NCI-H69 (cell line): ENCODE data around the gene NAA11.

Source experiments
- DNase-seq: peaks from one replicate; lab custom pipeline; 2025; lab: John Stamatoyannopoulos, UW

The NAA11 gene

DNA sequence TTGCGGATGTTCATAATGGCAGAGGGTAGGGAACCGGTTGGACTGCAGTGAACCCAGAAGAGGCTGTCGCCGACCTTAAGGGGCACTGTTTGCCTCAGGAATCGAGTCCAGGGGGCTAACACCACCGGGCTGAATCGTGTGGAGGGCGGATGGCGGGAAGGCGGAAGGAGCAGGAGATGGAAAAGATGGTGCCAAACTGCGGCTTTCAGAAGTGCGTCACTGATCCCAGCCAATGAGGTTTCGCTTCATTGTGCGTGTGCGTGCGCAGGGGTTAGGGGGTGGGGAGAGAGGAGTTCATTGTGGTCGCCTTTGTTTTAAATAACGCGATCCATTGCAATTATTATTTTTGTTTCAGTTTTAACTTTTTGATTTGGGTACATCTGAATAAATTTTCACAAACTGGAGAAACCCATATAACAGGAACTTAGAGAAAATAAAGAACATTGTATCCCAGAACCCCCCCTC lies at the start of gene NAA11:
TSS of gene NAA11 (minus strand) at position 198 of the 465 bp plus-strand sequence. CDS start at position 14, 184 bp downstream.
- DNase-seq, result no peak

DNA sequence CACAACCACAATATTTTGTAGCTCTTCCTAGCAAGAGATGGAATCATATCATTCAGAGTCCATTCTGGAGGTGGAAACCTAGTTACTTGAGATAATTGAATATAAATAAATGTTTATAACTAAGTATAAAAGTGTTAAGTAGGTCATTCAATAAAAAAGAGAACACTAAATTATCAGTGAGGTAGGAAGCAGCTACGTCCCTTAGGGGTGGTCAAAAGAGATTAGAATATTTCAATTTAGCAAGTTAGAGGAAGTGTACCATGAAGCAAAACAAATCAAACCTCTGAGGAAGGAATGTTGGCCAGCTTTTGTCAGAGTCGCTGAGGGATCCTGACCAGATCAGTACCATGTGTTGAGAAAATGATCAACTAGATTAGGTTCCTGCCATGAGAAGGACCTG lies 44.2 kb upstream of the NAA11 start:
- no peak for DNase-seq

DNA sequence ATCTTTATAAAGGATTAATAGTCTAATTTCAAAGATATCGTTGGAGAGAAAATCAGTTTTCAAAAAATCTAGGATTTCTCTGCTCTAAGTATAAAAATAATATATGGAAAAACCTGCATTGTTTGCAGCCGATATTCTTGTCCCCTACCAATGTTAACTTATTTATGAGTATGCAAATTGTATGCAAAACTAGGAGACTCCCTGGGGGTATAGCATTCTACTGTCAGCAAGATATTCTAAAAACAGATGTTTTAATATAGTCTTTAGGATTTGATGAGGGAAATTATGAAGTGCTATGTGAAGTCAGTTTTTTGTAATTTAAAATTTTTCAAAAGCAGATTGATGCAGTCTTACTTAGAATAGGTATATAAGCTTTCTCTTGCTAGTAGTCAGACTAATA lies 41.2 kb upstream of the NAA11 start:
- no peak for DNase-seq

DNA sequence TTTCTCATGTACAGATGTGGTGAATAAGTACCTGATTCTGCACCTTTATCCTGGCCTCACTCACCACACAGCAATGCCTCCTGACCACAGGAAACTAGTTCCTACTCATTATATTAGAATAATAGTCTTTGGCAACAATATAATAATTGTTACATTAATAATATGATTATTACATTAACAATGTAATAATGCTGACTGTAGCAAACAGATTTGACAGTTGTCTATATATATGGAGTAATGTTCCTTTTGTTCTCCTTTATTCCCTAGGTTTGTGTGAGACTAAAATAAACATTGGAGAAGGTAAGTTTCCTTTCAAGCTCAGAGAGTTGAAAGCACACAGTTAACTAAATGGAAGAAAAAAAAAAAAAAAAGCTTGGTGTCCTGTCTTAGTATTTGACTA lies 40.6 kb upstream of the NAA11 start:
- DNase-seq, result peak; percentile 43

DNA sequence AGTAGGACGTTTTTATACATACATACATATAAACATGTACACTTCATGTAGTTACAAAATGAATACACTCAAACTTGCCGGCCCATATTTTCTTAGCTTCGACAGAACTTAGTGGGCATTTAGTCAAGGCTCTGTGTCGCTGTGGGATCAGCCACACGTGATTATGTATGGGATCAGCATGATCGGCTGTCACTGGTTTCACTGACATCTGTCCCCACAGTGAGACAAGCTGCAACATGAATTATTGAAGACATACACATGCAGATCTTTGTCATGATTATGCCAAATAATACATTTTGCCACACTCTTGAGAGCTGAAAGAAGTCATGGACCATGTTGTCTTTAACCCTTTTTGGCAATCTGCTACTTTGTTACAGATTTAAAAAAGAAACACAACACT lies 38.2 kb upstream of the NAA11 start:
- peak; percentile 46 for DNase-seq

DNA sequence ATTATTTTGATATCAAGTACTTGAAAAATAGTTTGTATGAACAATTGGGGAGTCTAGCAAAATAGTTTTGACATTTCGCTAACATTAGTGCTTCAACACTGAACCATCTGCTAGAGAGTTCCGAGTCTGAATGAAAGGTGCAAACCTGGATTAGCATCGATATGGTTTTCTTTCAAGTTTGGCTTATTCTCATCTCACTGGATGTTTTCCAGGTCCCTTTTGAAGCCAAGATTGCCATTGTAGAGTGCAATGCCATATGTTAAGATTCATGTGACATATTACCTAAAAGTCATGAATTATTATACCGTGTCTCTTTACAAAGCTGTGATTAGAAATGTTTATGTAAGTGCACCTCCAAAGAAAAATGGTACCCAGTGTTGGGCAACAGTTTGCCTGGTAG lies 36.8 kb upstream of the NAA11 start:
- DNase-seq, result peak; percentile 54

DNA sequence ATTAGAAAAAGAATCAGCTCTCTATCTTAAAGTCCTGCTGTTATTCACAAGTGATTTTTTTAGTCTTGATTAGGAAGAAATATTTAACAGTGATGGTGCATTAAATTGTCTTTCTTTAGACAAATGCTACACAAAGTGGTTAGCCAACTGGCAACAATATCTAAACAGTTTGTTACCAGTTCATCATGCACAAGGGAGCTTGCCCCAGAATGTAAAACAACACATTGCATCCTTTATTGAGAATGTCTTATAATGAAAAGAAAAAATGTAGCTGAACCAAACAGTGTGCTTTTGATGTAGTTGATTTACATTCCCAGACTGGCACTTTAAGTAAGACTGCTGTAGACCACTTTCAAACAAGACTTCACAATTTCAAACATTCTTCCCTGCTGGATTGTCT lies 34.1 kb upstream of the NAA11 start:
- no peak for DNase-seq

DNA sequence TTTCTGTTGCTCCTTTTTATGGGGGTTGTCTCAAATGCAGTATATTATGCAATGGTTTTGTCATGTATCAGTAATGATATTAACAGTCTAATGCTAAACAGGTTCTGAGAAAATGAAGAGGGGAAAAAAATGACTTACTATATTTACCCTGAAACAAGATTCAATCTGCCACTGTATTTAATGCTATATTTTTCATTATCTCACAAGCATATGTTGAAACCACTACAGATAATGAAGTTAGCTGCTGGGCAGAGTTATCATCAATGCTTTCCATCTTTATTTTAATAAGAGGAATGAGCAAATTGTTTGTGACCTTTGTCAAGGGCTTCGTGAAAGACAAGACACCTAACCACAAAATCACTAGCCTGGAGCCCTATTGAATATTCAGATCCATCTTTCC lies 32.6 kb upstream of the NAA11 start:
- DNase-seq, result no peak

DNA sequence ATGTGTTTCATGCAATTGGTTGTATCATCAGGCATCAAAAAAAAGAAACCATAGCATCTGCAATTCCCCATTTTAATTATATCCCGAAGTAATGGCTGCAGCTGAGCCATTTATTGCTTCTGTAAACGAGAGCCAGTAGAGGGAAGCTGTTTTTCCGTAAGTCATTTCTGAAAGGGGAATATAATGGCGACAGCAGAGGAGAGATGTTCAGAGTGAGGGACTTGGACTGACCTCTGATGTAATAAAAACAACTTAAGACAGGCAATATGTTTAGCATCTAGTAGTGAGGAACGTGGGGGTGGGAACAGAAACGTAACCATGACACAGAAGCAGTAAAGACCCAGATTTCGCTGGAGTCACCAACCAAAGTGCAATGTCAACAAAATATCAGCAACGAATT lies 31.5 kb upstream of the NAA11 start:
- peak; percentile 17 for DNase-seq

DNA sequence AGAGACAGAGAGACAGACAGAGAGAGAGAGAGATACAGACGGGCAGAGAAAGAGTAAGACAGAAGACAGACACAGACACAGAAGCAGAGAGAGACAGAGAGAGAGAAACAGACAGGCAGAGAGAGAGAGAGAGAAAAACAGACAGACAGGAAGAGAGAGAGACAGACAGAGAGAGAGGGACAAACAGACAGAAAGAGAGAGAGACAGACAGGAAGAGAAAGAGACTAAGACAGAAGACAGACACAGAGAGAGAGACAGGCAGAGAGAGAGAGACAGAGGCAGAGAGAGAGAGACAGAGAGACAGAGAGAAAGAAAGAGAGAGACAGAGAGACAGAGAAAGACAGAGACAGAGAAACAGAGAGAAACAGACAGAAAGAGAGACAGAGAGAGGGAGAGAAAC lies 27.2 kb upstream of the NAA11 start:
- no peak for DNase-seq

DNA sequence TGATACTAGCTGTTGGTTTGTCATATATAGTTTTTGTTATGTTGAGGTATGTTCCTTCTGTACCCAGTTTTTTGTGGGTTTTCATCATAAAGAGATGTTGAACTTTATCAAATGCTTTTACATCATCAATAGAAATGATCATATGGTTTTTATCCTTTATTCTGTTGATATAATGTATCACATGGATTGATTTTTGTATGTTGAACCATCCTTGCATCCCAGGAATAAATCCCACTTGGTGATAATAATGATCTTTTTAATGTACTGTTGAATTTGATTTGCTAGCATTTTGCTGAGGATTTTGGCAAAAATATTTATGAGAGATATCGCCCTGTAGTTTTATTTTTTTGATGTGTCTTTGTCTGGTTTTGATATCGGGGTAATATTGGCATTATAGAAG lies 22.5 kb upstream of the NAA11 start:
- no peak for DNase-seq

DNA sequence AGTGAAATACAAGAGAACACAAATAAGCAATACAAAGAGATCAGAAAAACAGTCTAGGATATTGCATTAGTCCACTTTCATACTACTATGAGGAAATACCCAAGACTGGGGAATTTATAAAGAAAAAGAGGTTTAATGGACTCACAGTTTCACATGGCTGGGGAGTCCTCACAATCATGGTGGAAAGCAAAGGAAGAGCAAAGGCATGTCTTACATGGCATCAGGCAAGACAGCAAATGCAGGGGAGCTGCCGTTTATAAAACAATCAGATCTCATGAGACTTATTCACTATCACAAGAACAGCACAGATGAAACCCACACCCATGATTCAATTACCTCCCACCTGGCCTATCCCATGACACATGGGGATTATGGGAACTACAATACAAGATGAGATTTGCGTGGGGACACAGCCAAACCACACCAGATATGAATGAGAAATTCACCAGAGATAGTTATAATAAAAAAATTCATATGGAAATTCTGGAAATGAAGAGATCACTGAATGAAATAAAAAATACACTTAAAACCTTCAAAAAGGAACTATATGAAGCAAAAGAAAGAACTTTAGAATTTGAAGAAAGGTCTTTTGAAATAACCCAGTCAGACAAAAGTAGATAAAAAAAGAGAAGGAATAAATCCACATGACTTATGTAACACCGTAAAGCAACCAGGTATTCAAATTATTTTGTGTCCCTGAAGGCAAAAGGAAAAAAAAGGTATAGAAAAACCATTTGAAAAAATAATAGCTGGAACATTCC lies 16.2 kb upstream of the NAA11 start:
- DNase-seq, result no peak

DNA sequence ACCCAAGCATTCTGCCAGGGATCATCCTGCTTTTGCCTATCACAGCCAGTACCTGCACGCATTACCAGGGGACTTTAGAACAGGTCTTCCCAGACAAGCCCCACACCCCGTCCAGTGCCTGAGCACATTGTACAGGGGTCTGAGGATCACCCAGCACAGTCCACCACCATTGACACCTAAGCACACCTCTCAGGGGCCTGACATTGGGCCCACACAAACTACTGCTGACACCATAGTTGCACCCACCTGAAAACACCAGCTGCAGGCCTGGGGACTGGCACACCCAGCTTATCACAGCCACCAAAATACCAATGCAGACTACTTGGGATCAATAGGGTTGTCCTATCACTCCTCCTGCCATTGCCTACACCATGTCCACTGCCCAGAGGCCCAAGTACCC lies 14.7 kb upstream of the NAA11 start:
- DNase-seq, result no peak

DNA sequence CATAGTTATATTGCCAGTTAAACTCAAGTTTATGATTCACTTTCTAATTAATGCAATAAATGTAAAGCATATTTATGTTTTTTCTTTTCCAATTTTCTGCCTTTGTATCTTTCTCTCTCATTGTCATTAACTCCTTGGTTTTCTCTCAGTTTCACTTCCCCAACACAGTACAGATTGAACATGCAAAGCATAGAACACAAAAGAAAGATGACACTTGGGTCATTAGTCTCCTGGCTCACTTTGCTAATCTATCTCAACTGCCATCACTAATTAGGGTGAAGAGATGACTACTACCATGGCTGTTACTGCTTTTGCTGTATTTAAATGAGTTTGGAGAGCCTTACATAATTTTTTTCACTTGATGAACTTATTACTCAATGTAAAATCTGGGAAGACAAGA lies 12.3 kb upstream of the NAA11 start:
- peak; percentile 26 for DNase-seq

DNA sequence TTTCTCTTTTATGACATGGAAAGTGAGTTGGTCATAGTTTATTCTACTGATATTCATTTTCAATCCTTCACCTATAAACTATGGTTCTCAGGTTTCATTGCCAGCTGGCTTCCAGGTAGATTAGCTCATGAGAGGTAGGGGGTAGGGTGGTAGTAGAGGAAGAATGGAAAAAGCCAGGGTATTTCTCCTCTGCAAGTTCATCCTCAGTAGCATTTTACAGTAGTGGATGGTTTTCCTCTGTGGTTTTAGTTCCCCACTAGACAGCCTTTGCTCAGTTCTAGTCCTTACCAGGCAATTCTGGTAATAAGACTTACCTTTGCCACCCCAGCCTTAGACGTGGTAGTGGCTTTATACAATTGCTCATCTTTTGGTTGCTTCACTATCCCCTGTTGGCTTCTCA lies 8.9 kb upstream of the NAA11 start:
- DNase-seq, result peak; percentile 85

DNA sequence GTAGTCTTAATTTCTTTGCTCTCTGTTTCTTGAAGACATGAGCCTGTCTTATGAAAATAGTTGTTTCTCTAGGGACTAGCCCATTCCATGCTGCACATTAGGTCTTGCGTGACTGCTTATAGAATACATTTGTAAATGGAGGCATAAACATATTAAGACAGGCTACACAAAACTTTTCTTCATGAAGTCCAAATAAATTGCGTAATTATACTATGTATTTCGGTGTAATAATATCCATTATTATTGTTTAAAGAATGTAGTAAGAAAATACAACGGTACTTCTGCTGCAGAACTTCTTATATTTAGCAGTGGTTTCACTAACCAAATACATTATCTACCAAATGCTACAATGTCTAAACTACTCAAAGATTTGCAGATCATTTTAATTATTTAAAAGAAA lies 8.5 kb upstream of the NAA11 start:
- DNase-seq, result peak; percentile 45

DNA sequence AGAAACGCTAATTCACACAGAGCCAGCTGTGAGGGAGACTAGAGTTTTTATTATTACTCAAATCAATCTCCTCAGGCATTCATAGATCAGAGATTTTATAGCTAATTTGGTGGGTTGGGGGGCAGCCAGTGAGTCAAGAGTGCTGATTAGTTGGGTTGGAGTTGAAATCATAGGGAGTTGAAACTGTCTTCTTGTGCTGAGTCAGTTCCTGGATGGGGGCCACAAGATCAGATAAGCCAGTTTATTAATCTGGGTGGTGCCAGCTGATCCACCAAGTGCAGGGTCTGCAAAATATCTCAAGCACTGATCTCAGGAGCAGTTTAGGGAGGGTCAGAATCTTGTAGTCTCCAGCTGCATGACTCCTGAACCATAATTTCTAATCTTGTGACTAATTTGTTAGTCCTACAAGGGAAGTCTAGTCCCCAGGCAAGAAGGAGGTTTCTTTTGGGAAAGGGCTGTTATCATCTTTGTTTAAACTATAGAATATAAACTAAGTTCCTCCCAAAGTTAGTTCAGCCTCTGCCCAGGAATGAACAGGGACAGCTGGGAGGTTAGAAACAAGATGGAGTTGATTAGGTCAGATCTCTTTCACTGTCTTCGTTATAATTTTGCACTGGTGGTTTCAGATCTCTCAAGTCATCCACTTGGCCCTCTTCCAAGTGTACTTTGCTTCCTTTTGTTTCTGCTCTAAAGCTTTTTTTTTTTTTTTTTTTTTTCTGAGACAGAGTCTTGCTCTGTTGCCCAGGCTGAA lies 5.4 kb upstream of the NAA11 start:
- peak; percentile 57 for DNase-seq

DNA sequence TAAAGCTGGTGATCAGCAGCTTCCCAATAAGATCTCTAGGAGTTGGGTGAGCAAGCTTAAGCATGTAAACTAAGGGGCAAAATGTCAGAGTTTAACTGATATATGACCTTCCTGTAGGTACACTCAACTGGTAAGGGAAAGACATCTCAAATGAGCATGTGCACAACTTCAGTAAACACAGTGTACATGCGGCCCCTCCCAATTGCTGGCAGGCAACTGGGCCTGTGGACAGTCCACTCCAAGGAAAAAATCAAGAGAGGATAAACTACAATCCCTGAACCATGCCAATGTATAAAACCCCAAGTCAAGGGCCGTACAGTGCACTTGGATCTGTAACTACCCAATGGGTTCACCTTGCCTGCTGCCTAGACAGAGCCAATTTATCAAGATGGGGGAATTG lies 4.9 kb upstream of the NAA11 start:
- DNase-seq, result no peak

DNA sequence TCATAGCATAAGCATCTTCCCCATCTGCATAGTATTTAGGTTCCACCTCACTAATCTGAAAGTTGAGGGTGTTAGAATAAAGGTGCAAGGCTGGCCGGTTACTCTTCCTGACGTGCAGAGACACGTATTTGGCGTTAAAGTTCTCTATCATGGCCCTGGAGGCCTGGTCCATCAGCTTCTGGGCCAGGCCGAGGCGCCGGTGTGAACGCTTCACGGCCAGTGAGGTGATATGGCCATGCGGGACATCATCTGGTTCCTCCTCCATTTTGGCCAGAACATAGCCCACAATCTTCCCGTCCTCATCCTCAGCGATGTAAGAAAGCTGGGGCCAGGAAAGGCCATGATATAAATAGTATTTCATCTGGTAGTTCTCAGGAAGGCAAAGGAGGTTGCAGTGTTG lies 425 bp downstream of the NAA11 start:
- no peak for DNase-seq

DNA sequence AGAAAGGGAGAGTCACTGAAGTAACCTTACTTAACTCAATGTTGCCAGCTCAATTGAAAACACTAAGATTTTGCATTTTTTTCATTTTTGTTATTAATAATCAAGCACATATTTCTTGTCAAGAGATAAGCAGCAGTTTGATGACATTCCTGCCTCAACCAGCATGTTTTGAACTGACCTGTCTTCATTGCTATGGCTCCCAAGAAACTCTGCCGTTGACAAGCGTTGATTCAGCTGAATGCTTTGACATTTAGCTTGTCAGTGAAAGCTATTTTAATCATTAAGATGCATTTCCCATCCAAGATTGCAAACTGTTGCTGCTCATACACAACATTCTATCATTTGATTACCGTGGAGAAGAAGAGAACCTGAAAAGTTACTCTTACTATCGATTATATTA lies 5.9 kb downstream of the NAA11 start:
- no peak for DNase-seq

DNA sequence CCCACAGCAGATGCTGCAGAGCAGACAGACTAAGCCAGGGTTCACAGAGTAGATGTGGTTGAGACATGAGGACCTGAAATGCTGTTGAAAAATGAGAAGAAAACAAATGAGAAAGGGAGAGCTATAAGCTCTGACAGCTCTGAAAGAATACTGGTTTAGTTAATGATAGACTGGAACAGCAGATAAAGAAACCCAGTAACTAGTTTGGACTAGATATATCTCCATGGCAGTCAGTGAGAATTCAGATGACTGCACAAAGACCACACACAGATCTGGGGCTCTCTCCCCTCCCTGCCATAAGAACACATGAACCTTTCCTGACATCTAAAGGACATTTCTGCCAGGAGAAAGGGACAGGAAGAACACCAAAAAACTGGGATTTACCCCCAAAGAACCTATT lies 8.2 kb downstream of the NAA11 start:
- DNase-seq, result peak; percentile 71

DNA sequence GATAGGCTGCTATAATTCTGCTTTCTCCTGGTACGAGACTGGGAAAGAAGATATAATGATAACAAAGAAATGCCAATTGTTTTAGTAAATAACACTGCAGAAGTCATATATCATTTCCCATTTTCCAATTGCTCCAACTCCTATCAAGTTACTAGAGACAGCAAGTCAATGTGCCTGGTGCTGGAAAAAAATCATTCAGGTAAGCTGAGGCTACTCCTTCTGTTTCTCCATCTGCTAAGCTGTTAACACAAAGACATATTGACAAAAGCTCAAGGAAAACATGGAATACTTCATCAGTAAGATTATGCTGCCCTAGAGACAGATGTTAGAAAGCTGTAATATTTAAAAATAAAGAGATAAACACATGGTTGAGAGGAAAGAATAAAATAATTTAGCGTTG lies 10.0 kb downstream of the NAA11 start:
- peak; percentile 84 for DNase-seq

DNA sequence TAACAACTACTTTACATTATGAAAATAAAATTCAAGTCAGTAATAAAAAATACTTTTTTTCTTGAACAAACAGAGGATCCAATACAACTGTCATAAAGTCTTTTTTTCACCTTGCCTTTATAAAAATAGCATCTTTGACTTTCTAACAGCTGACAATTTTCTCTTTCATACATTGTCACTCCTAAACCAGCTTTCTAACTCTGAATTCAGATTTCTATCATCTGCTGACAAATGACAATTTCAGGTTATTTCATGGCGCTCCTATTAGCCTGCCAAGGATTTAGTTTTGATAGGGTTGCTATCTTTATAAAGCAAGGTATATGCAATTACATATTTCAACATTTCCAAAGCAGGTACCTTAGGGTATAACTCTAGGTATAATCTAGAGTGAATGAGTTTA lies 14.6 kb downstream of the NAA11 start:
- DNase-seq, result no peak

DNA sequence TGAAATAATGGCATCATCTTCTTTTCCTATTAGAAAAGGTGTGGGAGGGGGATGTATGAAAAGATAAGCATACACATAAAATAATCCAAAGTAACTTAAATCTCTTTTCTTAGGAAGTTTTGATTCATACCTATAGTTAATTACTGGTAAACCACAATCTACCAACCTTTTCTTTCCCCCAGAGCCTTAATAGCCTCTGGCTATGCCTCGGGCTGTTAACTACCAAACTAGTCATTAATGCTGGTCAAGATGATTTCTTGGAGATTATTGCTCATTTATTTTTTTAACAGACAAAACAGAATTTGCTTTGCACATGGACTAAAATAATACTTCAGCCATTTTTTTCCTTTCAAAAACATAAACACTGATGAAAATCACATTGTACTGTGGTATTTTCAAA lies 16.9 kb downstream of the NAA11 start:
- DNase-seq, result peak; percentile 28
